Chondrocyte (in vitro differentiated cells): ENCODE data around the gene BIRC3. TPM values are rescaled to one million over a fixed set of nuclear protein-coding genes. Genes with fewer than 3 reads are reported as not detected.
A peak's percentile ranks its signal among the peaks of the same experiment; 100 is the strongest.

Experiments
- DNase-seq: peaks from one replicate; pipeline ENCODE4 v3.0.0; 2021; ENCODE audit warnings: mixed read lengths, low spot score
- H3K27ac Mint-ChIP-seq: one replicate; pipeline ENCODE4 v1.8.0; 2021; ENCODE audit warnings: mild to moderate bottlenecking, moderate library complexity, mixed read lengths; ENCODE audit not compliant: unreplicated experiment
- H3K27me3 Mint-ChIP-seq: 2 replicates; pipeline ENCODE4 v1.8.0; 2021; ENCODE audit warnings: low read depth, mixed read lengths
- H3K36me3 Mint-ChIP-seq: 2 replicates; pipeline ENCODE4 v1.8.0; 2021; ENCODE audit warnings: low read depth, mixed read lengths
- H3K4me1 Mint-ChIP-seq: 2 replicates; pipeline ENCODE4 v1.8.0; 2021; ENCODE audit warnings: low read depth, mild to moderate bottlenecking, mixed read lengths
- H3K4me3 Mint-ChIP-seq: one replicate; pipeline ENCODE4 v1.8.0; 2021; ENCODE audit warnings: mild to moderate bottlenecking, moderate library complexity, mixed read lengths; ENCODE audit not compliant: unreplicated experiment
- H3K9me3 Mint-ChIP-seq: 2 replicates; pipeline ENCODE4 v1.8.0; 2021; ENCODE audit warnings: low read depth, mixed read lengths
- CTCF ChIP-seq: fragments of 200-600 bp; sonication (generic); IDR thresholded peaks from 2 replicates; pipeline ENCODE4 v1.5.0; 2021; ENCODE audit warnings: antibody characterized with exemption, mild to moderate bottlenecking, moderate library complexity
- total RNA-seq: library from RNA; stranded (reverse); gene quantifications from 3 replicates; pipeline ENCODE4 v1.2.1, GENCODE V29; 2021

Gene BIRC3
- total RNA-seq, 1 donor from 2014 or later = 0.40 TPM

GRCh38 chr11:102287964-102288724, 29.1 kb upstream of the BIRC3 start:
- peak; percentile 88 for TF ChIP-seq CTCF
- Mint-ChIP-seq H3K36me3 (no peaks in the 10 kb centered on the region), H3K27me3 (no peaks in the 10 kb centered on the region), H3K9me3 (no peaks in the 10 kb centered on the region), H3K4me1 (peaks cover 30% of the 10 kb centered on the region), H3K4me3 (peak overlapping the region; percentile 52), H3K27ac (no peak overlapping the region)
- DNase-seq = no peak

GRCh38 chr11:102288725-102289083, 28.6 kb upstream of the BIRC3 start:
- no peak for TF ChIP-seq CTCF
- peaks cover 24% of the 10 kb centered on the region for H3K4me1 Mint-ChIP-seq
- no peak overlapping the region for H3K27ac Mint-ChIP-seq
- H3K36me3 Mint-ChIP-seq = no peaks in the 10 kb centered on the region
- H3K4me3 Mint-ChIP-seq = no peak overlapping the region
- H3K9me3 Mint-ChIP-seq = no peaks in the 10 kb centered on the region
- DNase-seq = no peak
- H3K27me3 Mint-ChIP-seq = no peaks in the 10 kb centered on the region

- Mint-ChIP-seq H3K27me3 (no peaks in the 10 kb centered on the region), H3K4me3 (no peak overlapping the region), H3K36me3 (no peaks in the 10 kb centered on the region), H3K9me3 (no peaks in the 10 kb centered on the region), H3K27ac (peak overlapping the region; percentile 36), H3K4me1 (peaks cover 28% of the 10 kb centered on the region)
- DNase-seq = no peak
- TF ChIP-seq CTCF = no peak
These were observed 27.7 kb upstream of the BIRC3 start for GRCh38 chr11:102289592-102289991.

- no peak for DNase-seq
- Mint-ChIP-seq H3K4me3 (no peak overlapping the region), H3K4me1 (peaks cover 28% of the 10 kb centered on the region), H3K27me3 (no peaks in the 10 kb centered on the region), H3K9me3 (no peaks in the 10 kb centered on the region), H3K27ac (no peak overlapping the region), H3K36me3 (no peaks in the 10 kb centered on the region)
- TF ChIP-seq CTCF = no peak
These were observed 25.5 kb upstream of the BIRC3 start for GRCh38 chr11:102291831-102292230.

DNA sequence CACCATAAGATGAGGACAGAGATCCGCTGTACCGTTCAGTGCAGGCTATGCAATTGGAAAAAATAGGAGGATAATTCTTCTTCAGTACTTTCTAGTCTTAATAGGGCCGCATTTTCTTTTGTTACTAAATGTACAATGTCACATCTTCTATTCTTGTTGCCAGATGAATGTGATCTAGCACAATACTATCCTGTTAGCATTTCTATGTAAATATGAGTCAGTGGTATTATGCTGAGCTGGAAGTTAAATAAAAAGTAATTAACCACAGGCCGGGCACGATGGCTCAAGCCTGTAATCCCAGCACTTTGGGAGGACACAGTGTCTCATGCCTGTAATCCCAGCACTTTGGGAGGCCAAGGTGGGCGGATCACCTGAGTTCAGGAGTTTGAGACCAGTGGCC, 24.4 kb upstream of the BIRC3 start:
- no peaks in the 10 kb centered on the region for H3K9me3 Mint-ChIP-seq
- peaks cover 26% of the 10 kb centered on the region for H3K4me1 Mint-ChIP-seq
- no peak overlapping the region for H3K27ac Mint-ChIP-seq
- no peak for DNase-seq
- no peak overlapping the region for H3K4me3 Mint-ChIP-seq
- H3K36me3 Mint-ChIP-seq = no peaks in the 10 kb centered on the region
- H3K27me3 Mint-ChIP-seq = no peaks in the 10 kb centered on the region
- TF ChIP-seq CTCF = no peak
